ENCODE results near the gene RIIAD1. TPM values are rescaled to one million over a fixed set of nuclear protein-coding genes. Genes with fewer than 3 reads are reported as not detected.

Gene RIIAD1
- total RNA-seq, 1 donor: not detected

GRCh38 chr1:151773702-151774101 is 52.4 kb downstream of the RIIAD1 start:
- peak; percentile 89 for DNase-seq (ENCODE audit: insufficient read length, low spot score, missing footprints)
- no peak for TF ChIP-seq CTCF (IDR thresholded peaks at IDR 0.05; ENCODE audit: extremely low read depth, low read depth, low read length)
- H3K4me3 ChIP-seq (ENCODE audit: insufficient read depth, low read length): no peak overlapping the region

GRCh38 chr1:151774256-151774922 is 53.1 kb downstream of the RIIAD1 start:
- no peaks in the 10 kb centered on the region for H3K36me3 ChIP-seq (ENCODE audit: insufficient read depth, low read length)
- H3K27me3 ChIP-seq (ENCODE audit: insufficient read depth, low read length): no peaks in the 10 kb centered on the region
- no peak overlapping the region for H2AFZ ChIP-seq (ENCODE audit: low read length)
- no peaks in the 10 kb centered on the region for H4K20me1 ChIP-seq (ENCODE audit: insufficient read depth, low read length)
- no peak for DNase-seq (ENCODE audit: insufficient read length, low spot score, missing footprints)
- H3K79me2 ChIP-seq (ENCODE audit: insufficient read depth, low read length): no peaks in the 10 kb centered on the region
- H3K9me3 ChIP-seq (ENCODE audit: low read depth, low read length): no peaks in the 10 kb centered on the region
- H3K4me2 ChIP-seq (ENCODE audit: insufficient read depth, low read length): no peak overlapping the region
- no peak overlapping the region for H3K27ac ChIP-seq (ENCODE audit: low read depth, low read length)
- TF ChIP-seq CTCF (IDR thresholded peaks at IDR 0.05; ENCODE audit: extremely low read depth, low read depth, low read length): no peak
- H3K4me1 ChIP-seq (ENCODE audit: insufficient read depth, low read length): peaks cover 5% of the 10 kb centered on the region
- no peak overlapping the region for H3K4me3 ChIP-seq (ENCODE audit: insufficient read depth, low read length)

More at GRCh38 chr1:151773702-151774101, 52.4 kb downstream of the RIIAD1 start:
- Histone ChIP-seq H3K79me2 (ENCODE audit: insufficient read depth, low read length) (no peaks in the 10 kb centered on the region), H3K4me2 (ENCODE audit: insufficient read depth, low read length) (no peak overlapping the region), H3K36me3 (ENCODE audit: insufficient read depth, low read length) (no peaks in the 10 kb centered on the region), H3K4me1 (ENCODE audit: insufficient read depth, low read length) (peaks cover 5% of the 10 kb centered on the region), H3K27me3 (ENCODE audit: insufficient read depth, low read length) (no peaks in the 10 kb centered on the region), H4K20me1 (ENCODE audit: insufficient read depth, low read length) (no peaks in the 10 kb centered on the region), H3K27ac (ENCODE audit: low read depth, low read length) (no peak overlapping the region), H2AFZ (ENCODE audit: low read length) (peak overlapping the region; percentile 72), H3K9me3 (ENCODE audit: low read depth, low read length) (no peaks in the 10 kb centered on the region)

GRCh38 chr1:151775894-151776664 is 54.8 kb downstream of the RIIAD1 start:
- Histone ChIP-seq H3K4me1 (ENCODE audit: insufficient read depth, low read length) (peaks cover 5% of the 10 kb centered on the region), H3K9me3 (ENCODE audit: low read depth, low read length) (no peaks in the 10 kb centered on the region), H3K79me2 (ENCODE audit: insufficient read depth, low read length) (no peaks in the 10 kb centered on the region), H2AFZ (ENCODE audit: low read length) (no peak overlapping the region), H3K4me3 (ENCODE audit: insufficient read depth, low read length) (no peak overlapping the region), H3K27ac (ENCODE audit: low read depth, low read length) (no peak overlapping the region), H4K20me1 (ENCODE audit: insufficient read depth, low read length) (no peaks in the 10 kb centered on the region), H3K36me3 (ENCODE audit: insufficient read depth, low read length) (no peaks in the 10 kb centered on the region), H3K27me3 (ENCODE audit: insufficient read depth, low read length) (no peaks in the 10 kb centered on the region), H3K4me2 (ENCODE audit: insufficient read depth, low read length) (no peak overlapping the region)
- TF ChIP-seq CTCF (IDR thresholded peaks at IDR 0.05; ENCODE audit: extremely low read depth, low read depth, low read length): no peak
- no peak for DNase-seq (ENCODE audit: insufficient read length, low spot score, missing footprints)

GRCh38 chr1:151776665-151777062 is 55.3 kb downstream of the RIIAD1 start:
- H2AFZ ChIP-seq (ENCODE audit: low read length): no peak overlapping the region
- no peaks in the 10 kb centered on the region for H3K9me3 ChIP-seq (ENCODE audit: low read depth, low read length)
- no peaks in the 10 kb centered on the region for H3K36me3 ChIP-seq (ENCODE audit: insufficient read depth, low read length)
- H3K27ac ChIP-seq (ENCODE audit: low read depth, low read length): no peak overlapping the region
- H3K4me1 ChIP-seq (ENCODE audit: insufficient read depth, low read length): peaks cover 5% of the 10 kb centered on the region
- H3K4me2 ChIP-seq (ENCODE audit: insufficient read depth, low read length): no peak overlapping the region
- H3K79me2 ChIP-seq (ENCODE audit: insufficient read depth, low read length): no peaks in the 10 kb centered on the region
- H3K27me3 ChIP-seq (ENCODE audit: insufficient read depth, low read length): no peaks in the 10 kb centered on the region
- H3K4me3 ChIP-seq (ENCODE audit: insufficient read depth, low read length): no peak overlapping the region
- DNase-seq (ENCODE audit: insufficient read length, low spot score, missing footprints): no peak
- no peak for TF ChIP-seq CTCF (IDR thresholded peaks at IDR 0.05; ENCODE audit: extremely low read depth, low read depth, low read length)
- H4K20me1 ChIP-seq (ENCODE audit: insufficient read depth, low read length): no peaks in the 10 kb centered on the region

Data from osteoblast (primary cell).